HPDE6-E6E7 (cell line): ENCODE data around the gene CREB3L1.

Source experiments
- DNase-seq: peaks from one replicate; pipeline ENCODE4 v3.0.0; 2011; ENCODE audit warnings: missing footprints; ENCODE audit errors: extremely low spot score

The CREB3L1 gene

DNA sequence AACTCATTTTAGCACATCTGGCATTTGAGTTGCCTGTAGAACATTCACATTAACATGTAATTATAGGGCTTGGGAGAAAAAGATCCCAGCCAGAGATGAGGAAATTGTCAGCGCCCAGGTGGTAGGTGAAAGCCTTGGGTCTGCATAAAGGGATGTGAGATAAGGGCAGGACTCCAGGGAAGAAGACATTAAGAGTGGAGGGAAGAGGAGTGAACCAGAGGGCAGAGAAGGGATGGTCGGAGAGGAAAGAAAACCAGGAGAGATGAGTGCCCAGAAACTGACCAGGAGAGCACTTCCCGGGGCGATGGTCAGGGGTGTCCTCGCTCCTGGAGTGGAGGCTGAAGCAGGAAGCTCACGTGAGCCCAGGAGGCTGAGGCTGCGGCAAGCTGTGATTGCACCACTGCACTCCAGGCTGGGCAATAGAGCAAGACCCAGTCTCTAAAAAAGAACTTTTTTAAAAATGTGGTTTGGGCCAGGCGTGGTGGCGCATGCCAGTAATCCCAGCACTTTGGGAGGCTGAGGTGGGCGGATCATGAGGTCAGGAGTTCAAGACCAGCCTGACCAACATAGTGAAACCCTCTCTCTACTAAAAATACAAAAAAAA, 49.5 kb downstream of the CREB3L1 start:
- DNase-seq: no peak

DNA sequence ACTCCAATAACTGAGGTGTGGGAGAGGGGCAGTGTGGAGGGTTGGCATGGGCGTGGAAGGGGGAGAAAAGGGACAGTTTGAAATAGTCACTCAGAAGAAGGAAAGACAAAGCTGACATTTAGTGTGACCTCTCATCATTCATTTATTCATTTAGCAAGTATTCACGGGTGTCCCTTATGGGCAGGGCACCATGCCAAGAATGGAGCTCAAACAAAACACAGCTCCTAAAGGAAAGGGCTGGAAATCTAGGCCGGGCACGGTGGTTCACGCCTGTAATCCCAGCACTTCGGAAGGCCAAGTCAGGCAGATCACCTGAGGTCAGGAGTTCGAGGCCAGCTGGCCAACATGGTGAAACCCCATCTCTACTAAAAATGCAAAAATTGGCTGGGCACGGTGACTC, 50.4 kb downstream of the CREB3L1 start:
- DNase-seq: no peak

DNA sequence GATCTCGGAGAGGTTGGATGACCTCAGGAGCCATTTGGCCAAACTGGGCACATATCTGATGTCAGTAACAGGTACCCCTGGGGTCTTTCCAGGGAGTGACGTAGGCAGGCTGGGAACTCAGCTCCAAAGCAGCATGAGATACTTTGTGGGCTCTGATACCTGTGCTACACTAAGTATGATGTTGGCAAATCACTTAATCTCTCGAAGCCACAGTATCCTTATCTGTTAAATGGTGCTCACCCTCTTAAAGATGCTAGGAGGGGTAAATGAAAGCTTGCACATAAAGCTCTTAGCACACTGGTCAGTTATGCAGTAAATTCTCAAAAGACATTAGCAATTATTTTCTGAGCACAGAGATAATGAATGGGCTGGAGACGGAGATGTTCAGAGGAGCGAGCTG, 52.7 kb downstream of the CREB3L1 start:
- no peak for DNase-seq

DNA sequence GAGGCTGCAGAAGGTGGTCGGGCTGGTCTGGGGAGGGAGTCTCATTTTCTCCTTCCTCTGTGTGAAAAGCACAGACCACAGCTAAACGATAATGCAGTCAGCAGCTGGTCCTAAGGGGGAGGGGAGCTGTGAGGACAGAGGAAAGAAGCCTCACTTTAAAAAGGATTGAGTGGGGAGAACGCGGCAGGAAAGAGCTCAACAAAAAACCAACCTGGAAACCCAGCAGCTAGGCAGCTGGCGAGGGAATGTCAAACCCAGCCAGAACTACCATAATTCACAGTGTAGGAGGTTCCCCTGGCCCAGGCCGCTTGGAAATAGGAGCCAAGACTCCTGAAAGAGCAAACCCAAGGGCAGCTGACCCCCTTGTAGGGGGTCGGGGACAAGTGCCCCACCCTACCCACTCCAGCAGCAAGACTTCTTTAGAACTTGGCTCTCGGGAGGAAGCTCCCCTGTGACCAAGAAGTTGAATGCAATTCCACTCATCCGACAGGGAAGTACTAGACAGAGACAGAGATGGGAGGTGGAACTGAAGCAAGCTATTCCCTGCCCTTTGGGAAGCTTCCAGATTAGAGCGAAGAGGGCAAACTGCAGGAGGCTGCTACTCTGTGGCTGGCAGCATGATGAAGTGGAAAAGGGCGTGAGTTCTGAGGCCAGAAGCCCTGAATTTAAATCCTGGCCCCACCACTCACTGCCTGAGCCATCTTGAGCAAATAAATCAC, 53.3 kb downstream of the CREB3L1 start:
- no peak for DNase-seq

DNA sequence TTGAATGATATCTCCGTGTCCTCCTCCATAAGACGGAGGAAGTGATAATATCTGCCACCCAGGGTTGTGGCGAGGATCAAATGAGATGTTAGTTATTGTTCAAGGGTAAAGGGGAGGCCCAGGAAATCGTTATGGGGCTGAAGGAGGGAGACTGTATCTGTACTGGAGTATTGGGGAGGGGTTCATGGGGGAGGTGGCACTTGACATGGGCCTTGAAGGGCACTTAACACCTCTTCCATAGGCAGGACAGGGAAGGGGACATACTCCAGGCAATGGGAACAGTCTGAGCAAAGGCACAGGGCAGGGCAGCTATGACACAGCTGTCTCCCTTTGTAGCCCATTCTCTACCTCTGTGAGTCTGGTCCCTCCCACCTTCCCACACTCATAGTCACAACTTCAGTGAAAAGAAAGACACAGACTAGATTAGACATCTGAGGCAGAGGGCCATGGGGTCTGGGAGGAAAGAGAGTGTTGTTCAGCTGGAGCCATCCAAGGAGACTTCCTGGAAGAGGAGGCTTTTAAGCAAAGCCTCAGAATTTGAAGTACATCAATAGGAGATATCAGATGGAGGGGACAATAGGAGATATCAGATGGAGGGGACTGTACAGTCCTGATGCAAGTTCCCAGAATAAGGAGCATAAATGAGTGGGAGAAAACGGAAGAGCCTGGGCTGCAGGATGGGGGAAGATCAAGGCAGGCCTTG, 54.0 kb downstream of the CREB3L1 start:
- no peak for DNase-seq

DNA sequence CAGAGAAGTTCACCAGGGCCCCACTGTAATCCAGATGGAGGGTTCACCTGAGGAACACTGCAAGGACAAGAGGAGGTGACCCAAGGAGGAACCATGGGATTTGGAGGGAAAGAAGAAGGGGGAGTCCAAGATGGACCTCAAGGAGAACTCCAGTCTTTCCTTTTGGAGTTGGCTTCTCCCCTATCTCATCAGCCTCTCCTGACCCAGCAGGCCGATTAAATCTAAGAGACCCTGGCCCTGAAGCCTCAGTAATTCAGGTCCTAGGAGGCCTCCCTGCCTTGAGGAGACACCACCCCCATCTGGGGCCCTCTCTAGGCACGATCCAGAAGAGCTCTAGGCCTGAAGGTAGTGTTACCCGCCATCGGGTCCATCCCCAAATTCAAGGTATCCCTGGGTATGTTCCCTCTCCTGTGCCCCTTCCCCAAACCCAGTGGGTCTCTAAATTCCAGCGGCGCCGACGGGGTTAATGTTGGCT, 54.7 kb downstream of the CREB3L1 start:
- no peak for DNase-seq

DNA sequence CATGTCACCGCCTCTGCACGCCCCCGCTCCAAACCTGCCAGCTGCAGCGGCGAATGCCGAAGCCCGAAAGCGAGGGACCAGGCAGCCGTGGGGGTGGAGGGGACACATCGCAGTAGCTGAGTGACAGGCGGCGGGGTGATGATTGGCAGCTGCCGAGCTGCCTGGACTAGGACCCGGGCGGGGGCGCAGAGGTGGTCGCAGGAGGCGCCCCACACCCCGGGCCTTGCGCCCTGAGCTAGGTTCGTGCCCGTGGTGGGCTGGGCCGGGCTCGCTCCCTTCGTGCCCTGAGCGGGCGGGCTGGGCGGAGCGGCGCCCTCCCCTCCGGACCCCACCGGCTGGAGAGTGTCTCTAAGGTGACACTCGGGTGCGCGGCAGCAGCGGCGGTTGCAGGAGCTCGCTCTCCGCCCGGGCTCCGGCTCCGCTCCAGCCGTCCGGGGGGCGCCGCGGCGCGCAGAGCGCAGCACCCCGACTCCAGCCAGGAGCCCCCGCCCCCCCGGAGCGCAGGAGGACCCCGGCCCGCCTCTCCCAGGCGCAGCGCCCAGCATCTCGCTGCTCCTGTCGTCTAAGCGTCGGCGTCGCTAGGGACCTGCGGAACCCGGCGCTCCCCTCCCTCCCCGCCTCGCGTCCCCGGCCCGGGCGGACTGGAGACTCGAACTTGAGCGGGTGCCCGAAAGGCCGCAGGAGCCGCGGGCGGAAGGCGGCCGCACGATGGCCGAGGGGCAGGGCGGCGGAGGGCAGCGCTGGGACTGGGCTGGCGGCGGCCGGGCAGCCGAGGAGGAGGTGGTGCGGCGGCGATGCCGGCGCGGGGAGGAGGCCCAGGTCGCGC, 55.3 kb downstream of the CREB3L1 start:
- no peak for DNase-seq

GRCh38 chr11:46333394-46333947, 56.0 kb downstream of the CREB3L1 start:
- no peak for DNase-seq

DNA sequence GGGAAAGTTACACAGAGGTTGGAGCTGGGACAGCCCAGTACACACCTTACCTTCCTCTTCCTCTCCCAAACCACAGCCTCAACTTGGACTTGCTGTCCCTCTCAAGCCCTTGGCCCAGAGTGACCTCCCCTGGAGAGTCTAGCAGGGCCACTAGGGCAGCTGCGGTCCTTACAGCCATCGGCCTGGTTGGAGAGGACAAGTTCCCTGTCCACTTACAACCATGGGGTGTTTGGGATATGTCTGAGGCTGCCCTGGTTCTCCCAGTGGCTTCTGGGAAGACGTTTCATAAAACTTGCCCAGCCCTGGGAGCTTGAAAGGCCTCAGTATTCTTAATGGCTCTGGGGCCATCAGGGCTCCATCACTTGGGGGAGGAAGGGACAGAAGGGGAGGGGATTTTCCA, 56.7 kb downstream of the CREB3L1 start:
- DNase-seq: no peak

- no peak for DNase-seq
These were observed 57.8 kb downstream of the CREB3L1 start for GRCh38 chr11:46335271-46335670.

DNA sequence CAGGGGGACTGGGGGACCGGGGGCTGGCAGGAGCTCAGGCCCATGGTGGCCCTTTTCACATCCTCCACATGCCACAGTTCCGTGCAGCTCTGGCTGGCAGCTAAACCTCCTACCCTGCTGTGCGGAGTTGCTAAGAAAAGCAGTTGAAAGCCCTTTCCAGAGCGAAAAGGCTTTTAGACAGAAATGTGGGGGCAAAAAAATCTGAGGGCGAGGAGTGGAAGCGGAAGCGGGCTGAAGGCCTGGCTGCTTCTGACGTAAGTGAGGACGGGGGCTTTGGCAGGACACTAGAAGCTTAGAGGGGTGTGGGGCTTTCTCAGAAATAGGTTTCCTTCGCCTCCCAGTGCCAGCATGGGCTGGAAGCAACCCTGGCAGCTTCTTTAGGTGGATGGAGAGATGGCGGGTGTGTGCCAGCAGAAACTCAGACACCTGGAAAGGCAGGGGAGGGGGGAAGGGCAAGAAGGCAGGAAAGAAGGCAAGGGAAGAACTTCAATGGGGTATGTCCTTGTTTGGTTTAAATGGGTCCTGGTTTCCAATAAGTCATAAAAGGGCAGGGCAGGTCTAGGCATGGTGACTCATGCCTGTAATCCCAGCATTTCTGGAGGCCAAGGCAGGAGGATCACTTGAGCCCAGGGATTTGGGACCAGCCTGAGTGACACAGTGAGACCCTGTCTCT, 58.6 kb downstream of the CREB3L1 start:
- DNase-seq: no peak

DNA sequence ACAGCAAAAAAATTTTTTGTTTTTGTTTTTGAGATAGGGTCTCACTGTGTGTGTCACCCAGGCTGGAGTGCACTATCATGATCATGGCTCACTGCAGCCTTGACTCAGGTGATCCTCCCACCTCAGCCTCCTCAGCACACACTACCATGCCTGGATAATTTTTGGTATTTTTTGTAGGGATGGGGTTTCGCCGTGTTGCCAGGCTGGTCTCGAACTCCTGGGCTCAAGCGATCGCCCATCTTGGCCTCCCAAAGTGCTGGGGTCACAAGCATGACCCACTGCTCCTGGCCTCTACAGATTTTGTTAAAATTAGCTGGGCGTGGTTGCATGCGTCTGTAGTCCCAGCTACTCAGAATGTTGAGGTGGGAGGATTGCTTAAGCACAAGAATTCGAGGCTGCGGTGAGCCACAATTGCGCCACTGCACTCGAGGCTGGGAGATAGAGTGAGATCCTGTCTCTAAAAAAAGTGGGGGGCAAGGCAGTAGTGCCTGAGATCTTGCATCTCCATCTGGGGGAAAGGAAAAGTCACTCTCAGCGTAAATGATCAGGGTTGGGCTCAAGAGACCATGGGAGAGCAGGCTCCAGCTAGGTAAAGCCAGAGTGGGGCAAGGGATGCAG, 59.2 kb downstream of the CREB3L1 start:
- DNase-seq: no peak

- no peak for DNase-seq
These were observed 60.3 kb downstream of the CREB3L1 start for GRCh38 chr11:46337626-46338345.

GRCh38 chr11:46338636-46338987, 61.1 kb downstream of the CREB3L1 start:
- no peak for DNase-seq

DNA sequence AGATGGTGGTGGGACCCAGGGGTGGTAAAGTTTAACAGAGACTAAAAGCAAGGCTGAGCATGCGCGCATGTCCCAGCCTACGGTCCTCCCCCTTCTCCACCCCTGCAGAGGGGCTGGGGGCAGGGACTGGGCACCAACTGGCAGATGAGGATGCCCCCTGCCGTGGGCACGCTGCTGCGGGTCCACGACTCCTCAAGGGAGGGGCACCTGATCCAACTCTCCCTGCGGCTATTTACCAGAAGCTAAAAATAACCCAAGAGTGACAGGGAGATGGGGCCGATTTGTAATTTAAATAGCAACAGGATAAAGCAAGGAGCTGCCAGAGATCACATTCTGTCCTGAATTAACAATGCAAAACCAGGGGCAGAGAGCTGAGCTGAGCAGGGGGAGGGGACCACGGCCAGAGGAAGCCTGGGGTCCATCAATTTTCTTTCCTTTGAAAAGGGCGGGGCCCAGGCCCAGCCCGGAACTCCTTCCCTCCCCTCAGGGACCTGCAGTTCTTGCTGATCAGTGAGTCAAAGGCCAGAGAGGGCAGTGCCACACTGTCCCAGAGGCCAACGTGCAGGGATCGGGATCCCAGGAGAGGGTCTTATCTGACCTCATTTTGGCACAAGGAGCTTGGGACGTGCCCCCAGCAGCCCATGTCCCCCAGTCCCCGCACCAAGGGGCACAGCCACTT, 61.7 kb downstream of the CREB3L1 start:
- no peak for DNase-seq

GRCh38 chr11:46339816-46340215, 62.4 kb downstream of the CREB3L1 start:
- DNase-seq: no peak

- DNase-seq: no peak
These were observed 64.0 kb downstream of the CREB3L1 start for GRCh38 chr11:46341454-46341853.

DNA sequence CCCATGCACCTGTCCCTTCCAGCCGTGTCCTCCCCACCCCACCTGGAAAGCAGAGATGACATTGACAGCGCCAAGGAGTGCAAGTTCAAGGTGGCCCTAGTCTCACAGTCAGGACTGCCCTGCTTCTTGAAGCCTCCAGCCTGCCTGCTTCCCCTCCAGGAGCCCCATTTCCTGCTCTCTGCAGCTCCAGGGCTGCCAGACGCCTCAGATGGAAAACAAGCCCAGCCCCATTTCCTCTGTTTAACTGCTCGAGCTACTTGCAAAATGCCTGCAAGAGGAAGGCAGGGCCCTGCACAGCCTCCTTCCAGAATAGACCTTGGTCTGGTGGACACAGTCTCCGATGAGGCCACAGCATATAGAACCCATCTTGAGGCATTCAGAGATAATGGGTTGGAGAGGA, 64.8 kb downstream of the CREB3L1 start:
- no peak for DNase-seq

- DNase-seq: no peak
These were observed 66.1 kb downstream of the CREB3L1 start for GRCh38 chr11:46343520-46343919.
